Ovary (tissue), 9 donors: ENCODE data around the gene FZD7. TPM values are rescaled to one million over a fixed set of nuclear protein-coding genes. Genes with fewer than 3 reads are reported as not detected.

Experiments used
- DNase-seq, 5 donors: peaks; one replicate each; pipeline ENCODE4 v3.0.0-alpha.2; 2019 to 2020
- H3K27ac ChIP-seq, 2 donors: fragments of 200-600 bp; one replicate each; pipeline versions ENCODE4 v1.5.1 to v1.8.0; 2019 to 2022
- H3K27me3 ChIP-seq: fragments of 200-600 bp; one replicate; pipeline ENCODE4 v1.8.0; 2022
- H3K36me3 ChIP-seq: fragments of 200-600 bp; sonication (generic); one replicate; pipeline ENCODE4 v1.5.1; 2019
- H3K4me1 ChIP-seq: one replicate; pipeline ENCODE4 v1.8.1; 2013; ENCODE audit warnings: mild to moderate bottlenecking, moderate library complexity; ENCODE audit not compliant: insufficient read depth
- H3K4me3 ChIP-seq: fragments of 200-600 bp; sonication (generic); one replicate; pipeline ENCODE4 v1.5.1; 2017
- H3K9me3 ChIP-seq, 2 donors: fragments of 200-600 bp in 1 of 2; sonication (generic) in 1 of 2; one replicate each; pipeline versions ENCODE4 v1.5.1 to v1.8.1; 2013 to 2019; ENCODE audit warnings: mild to moderate bottlenecking in 1 of 2, moderate library complexity in 1 of 2
- EP300 ChIP-seq: sonication (generic); formaldehyde crosslinking; IDR thresholded peaks from one replicate; pipeline ENCODE4 v1.6.1; 2017; ENCODE audit warnings: antibody characterized with exemption
- POLR2A ChIP-seq: fragments of 450-650 bp; IDR thresholded peaks from one replicate; pipeline ENCODE4 v1.6.1; 2017; ENCODE audit warnings: antibody characterized with exemption, mild to moderate bottlenecking, moderate library complexity
- WGBS, 3 donors: extraction: QIAGEN DNeasy Blood & Tissue Kit in 1 of 3; methylation state at CpG; one replicate each; pipeline versions ENCODE4 v1.1.5 to v1.1.7; 2013 to 2017; 5-methylcytosine and 5-hydroxymethylcytosine counted together
- intact Hi-C, 4 donors: fragments of 100-400 bp; cut with DNase I; formaldehyde crosslinking; loops; one replicate each; pipeline versions ENCODE4 v1.11.0 to v1.15.1; 2022 to 2023
- polyA plus RNA-seq, 2 donors: library from polyadenylated mRNA; stranded (reverse); fragments of 200-250 nt in 1 of 2; fragments of 350-450 nt in 1 of 2; fragmentation: Illumina TruSeq in 1 of 2; extraction: RNeasy Lipid Tissue Mini Kit (QIAGEN cat#74804) in 1 of 2; gene quantifications; one replicate each; pipeline ENCODE4 v1.2.3, GENCODE V29; 2013 to 2014
- total RNA-seq, 7 donors: library from RNA; depleted of rRNA in 2 of 7; stranded (reverse); fragments of >200 nt in 2 of 7; fragmentation: NEBNext Ultra II Directional in 3 of 7; extraction: Animal tissue kit (Norgen Biotek cat#: 25700) in 3 of 7; gene quantifications; one replicate each; pipeline versions ENCODE4 v1.1.0 to v1.2.4, GENCODE V29; 2016 to 2023
- TF ChIP-seq, protein P1 (sequence below), 3 donors: fragments of 450-650 bp in 2 of 3; fragments of 200-600 bp in 1 of 3; IDR thresholded peaks; one replicate each; pipeline versions ENCODE4 v1.5.1 to v1.8.0; 2016 to 2022; ENCODE audit warnings: antibody characterized with exemption in 3 of 3, mild to moderate bottlenecking in 1 of 3
- donor health status: DM: no; HTN: no; CAD: no; lungs with moderate emphysema.
- donor health status: DM: no; HTN: no; CAD: no.
- donor health status: Bipolar disorder and iron deficiency.
- donor health status: DM: yes; HTN: yes; CAD: no.
- donor health status: DM: no; HTN: no; CAD: no.
- donor health status: DM: yes; HTN: yes; CAD: no.

Gene FZD7
- total and polyA plus RNA-seq, 9 donors: 18.4 to 56.3 (median 34.8) TPM

DNA sequence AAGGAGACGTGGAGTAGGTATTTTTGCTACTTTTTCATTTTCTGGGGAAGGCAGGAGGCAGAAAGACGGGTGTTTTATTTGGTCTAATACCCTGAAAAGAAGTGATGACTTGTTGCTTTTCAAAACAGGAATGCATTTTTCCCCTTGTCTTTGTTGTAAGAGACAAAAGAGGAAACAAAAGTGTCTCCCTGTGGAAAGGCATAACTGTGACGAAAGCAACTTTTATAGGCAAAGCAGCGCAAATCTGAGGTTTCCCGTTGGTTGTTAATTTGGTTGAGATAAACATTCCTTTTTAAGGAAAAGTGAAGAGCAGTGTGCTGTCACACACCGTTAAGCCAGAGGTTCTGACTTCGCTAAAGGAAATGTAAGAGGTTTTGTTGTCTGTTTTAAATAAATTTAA, 3.4 kb downstream of the FZD7 start:
- whole genome bisulfite sequencing, 3 donors: 20 to 34% (median 25%) methylated on average over 7 of the region's 7 CpGs
- Histone ChIP-seq H3K27me3 (no peaks in the 10 kb centered on the region), H3K36me3 (no peaks in the 10 kb centered on the region), H3K9me3 (no peaks in the 10 kb centered on the region), H3K27ac (peak overlapping the region; percentile 27 to 56), H3K4me1 (peaks cover 18% of the 10 kb centered on the region), H3K4me3 (peak overlapping the region; percentile 77)
- DNase-seq: no peak
- no peak for TF ChIP-seq POLR2A
- TF ChIP-seq, protein P1, sequence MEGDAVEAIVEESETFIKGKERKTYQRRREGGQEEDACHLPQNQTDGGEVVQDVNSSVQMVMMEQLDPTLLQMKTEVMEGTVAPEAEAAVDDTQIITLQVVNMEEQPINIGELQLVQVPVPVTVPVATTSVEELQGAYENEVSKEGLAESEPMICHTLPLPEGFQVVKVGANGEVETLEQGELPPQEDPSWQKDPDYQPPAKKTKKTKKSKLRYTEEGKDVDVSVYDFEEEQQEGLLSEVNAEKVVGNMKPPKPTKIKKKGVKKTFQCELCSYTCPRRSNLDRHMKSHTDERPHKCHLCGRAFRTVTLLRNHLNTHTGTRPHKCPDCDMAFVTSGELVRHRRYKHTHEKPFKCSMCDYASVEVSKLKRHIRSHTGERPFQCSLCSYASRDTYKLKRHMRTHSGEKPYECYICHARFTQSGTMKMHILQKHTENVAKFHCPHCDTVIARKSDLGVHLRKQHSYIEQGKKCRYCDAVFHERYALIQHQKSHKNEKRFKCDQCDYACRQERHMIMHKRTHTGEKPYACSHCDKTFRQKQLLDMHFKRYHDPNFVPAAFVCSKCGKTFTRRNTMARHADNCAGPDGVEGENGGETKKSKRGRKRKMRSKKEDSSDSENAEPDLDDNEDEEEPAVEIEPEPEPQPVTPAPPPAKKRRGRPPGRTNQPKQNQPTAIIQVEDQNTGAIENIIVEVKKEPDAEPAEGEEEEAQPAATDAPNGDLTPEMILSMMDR (IDR thresholded peaks at IDR 0.05): no peak
- no peak for TF ChIP-seq EP300
- intact Hi-C loops: loop anchor here (2.0 to 10.0 kb wide), 6 partner anchors 135 to 235 kb away; no protein-coding TSS in a partner anchor

DNA sequence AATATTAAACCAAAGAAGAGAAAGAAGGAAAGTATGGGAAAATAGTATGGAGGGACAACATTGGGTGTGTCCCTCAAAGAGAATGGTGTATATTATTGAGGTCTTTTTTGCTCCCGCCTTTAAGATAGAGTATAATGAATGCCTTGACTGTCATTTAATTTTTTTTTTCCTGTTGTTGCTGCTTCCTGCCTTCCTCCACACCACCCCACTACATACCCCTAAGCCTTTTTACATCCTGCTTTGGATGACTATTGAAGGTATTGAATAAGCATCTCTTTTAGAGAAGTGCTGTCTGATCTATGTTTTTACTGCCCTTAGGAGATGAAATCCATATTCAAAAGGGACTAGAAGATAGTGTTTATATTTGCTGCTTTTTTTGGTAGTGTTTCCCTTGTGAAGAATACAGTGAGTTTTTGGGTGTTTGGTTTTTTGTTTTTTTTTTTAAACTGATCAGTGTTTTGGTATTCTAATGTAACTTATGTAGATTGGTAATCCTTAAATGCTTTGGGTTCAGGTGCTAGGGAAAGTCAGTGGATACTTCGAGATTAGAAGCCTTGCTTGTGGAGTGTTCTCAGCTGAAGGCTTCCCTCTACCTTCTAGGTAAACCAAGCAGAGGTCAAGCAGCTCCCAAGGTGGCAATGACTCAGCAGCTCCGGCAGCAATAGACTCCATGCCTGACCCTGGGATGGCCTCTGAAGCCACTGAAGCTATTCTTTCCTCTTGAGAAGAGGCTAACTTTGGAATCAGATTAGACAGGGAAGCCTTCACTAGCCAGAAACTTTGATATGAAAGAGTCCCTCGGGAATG, 5.0 kb downstream of the FZD7 start:
- Histone ChIP-seq H3K36me3 (no peaks in the 10 kb centered on the region), H3K9me3 (no peaks in the 10 kb centered on the region), H3K27me3 (no peaks in the 10 kb centered on the region), H3K27ac (peak overlapping the region in 1 of 2 donors; percentile 22), H3K4me3 (peak overlapping the region; percentile 14), H3K4me1 (peaks cover 18% of the 10 kb centered on the region)
- intact Hi-C loops: loop anchor here (5.0 to 10.0 kb wide), 5 partner anchors 134 to 236 kb away; no protein-coding TSS in a partner anchor
- no peak for TF ChIP-seq EP300
- TF ChIP-seq POLR2A: no peak
- TF ChIP-seq, protein P1 (IDR thresholded peaks at IDR 0.05): no peak
- DNase-seq: peak in 3 of 5 donors; percentile 19 to 28 (median 27)
- 31 to 42% (median 38%) methylated on average over 4 of the region's 4 CpGs for WGBS, 3 donors

DNA sequence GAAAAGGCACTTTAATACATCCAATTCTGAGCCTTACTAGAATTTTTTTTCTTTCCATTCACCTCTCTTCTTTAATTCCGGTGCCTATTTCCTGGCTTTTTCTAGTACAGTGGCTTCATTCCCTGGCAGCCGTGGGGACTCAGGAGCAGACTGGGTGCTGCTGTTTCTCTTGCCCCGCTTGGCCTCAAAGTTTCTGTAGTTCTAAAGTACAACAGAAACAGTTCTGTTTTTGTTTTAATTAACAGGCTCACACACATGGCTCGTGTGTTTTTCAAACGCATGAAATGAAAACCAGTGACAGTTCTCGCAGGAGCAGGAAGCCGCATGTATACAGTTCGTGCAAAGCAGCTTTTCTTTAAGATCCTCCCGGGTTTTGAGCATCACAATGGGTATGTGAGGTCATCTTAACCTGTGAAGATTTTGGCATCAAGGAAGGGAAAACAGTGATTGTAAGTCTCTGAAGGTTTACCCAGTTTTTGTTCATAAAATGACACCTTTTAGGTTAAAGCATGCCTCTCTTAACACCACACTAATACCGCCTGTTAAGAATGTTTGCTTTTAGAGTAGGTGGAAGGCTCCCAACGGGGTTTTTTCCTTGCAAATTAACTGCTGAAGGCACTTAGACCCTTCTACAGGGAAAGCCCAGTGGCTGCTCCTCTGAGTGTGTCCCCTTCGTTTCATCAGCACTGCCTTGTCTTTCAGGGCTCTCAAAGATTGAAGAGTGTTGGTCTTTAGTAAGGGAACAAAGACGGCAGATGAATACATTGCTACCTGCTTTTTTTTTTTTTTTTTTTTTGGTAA, 5.8 kb downstream of the FZD7 start:
- H3K4me3 ChIP-seq: peak overlapping the region; percentile 14

More for the DNA sequence above, 5.8 kb downstream of the FZD7 start:
- DNase-seq: no peak
- no peaks in the 10 kb centered on the region for H3K27me3 ChIP-seq
- intact Hi-C loops: loop anchor here (5.0 to 10.0 kb wide), 5 partner anchors 133 to 237 kb away; no protein-coding TSS in a partner anchor
- H3K4me1 ChIP-seq: peaks cover 18% of the 10 kb centered on the region
- H3K9me3 ChIP-seq: no peaks in the 10 kb centered on the region
- 13 to 24% (median 16%) methylated on average over 13 of the region's 13 CpGs for whole genome bisulfite sequencing, 3 donors
- peak overlapping the region in 1 of 2 donors; percentile 5 for H3K27ac ChIP-seq
- TF ChIP-seq EP300: no peak
- TF ChIP-seq, protein P1 (IDR thresholded peaks at IDR 0.05): no peak
- no peak for TF ChIP-seq POLR2A
- H3K36me3 ChIP-seq: no peaks in the 10 kb centered on the region
